ENCODE data around the gene TMEM82. TPM values are rescaled to one million over a fixed set of nuclear protein-coding genes. Genes with fewer than 3 reads are reported as not detected.

TMEM82 gene
- total and polyA plus RNA-seq, 2 experiments from 2014 or later, result 0.42 TPM; not detected in 1

DNA sequence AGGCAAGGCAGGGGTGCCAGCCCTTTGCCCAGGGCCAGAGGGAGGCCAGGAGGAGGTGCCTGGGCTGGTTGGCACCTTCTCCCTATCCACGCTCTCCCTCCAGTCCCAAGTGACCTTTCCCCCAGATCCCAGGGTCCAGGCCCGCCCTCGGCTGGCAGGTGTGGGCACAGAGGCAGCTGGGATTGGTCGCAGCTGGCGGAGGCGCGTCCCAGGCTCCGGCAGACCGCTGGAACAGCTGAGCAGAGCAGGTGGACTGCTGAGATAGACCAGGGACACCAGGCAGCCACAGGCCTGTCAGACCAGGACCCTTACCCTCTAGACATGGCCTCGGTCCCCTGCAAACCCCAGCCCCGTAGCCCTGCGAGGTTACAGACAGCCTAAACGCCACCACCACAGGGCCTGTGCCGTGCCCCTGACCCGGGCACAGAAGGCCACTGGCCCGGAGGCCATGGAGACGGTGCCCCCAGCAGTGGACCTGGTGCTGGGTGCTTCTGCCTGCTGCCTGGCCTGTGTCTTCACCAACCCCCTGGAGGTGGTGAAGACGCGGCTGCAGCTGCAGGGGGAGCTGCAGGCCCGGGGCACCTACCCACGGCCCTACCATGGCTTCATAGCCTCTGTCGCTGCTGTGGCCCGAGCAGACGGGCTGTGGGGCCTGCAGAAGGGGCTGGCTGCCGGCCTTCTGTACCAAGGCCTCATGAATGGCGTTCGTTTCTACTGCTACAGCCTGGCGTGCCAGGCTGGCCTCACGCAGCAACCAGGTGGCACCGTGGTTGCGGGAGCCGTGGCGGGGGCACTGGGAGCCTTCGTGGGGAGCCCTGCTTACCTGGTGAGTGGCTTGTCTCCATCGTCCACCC lies 6.0 kb upstream of the TMEM82 start, which contains the start of gene SLC25A34:
TSS of gene SLC25A34 (plus strand) at position 221 of the 854 bp plus-strand sequence. CDS start at position 449, 228 bp downstream.
- no peaks in the 10 kb centered on the region for H3K9me3 Mint-ChIP-seq
- H3F3A ChIP-seq (replicated peaks; ENCODE audit: low read depth), result 0 out of 2 replicates have a peak, but pooled peaks cover 5% of the 10 kb centered on the region
- H3K4me3 Mint-ChIP-seq, result no peak within 1 kb of the TSS
- no peak within 1 kb of the TSS for H3K27ac ChIP-seq (ENCODE audit: low read depth)
- H3K27me3 ChIP-seq (ENCODE audit: insufficient read depth), result no peaks in the 10 kb centered on the region
- H3K4me2 ChIP-seq, result no peak within 1 kb of the TSS
- H3K36me3 ChIP-seq (ENCODE audit: insufficient read depth), result no peaks in the 10 kb centered on the region
- H3K79me2 ChIP-seq (replicated peaks; ENCODE audit: insufficient read depth), result no peaks in the 10 kb centered on the region
- no peaks in the 10 kb centered on the region for H3K9me2 ChIP-seq (ENCODE audit: insufficient read depth)
- no peak within 1 kb of the TSS for H2AFZ ChIP-seq
- no peaks in the 10 kb centered on the region for H4K20me1 ChIP-seq (replicated peaks; ENCODE audit: insufficient read depth)
- ATAC-seq (peak; percentile 46), DNase-seq (ENCODE audit: low spot score) (peak; percentile 56)
- 0 out of 3 replicates have a peak, but pooled peaks cover 10% of the 10 kb centered on the region for H3K36me3 Mint-ChIP-seq (ENCODE audit: low read depth)
- H3K27ac Mint-ChIP-seq, result no peak within 1 kb of the TSS
- no peak within 1 kb of the TSS for H3K4me3 ChIP-seq
- H3K4me1 ChIP-seq (ENCODE audit: insufficient read depth), result no peaks in the 10 kb centered on the region
- peaks cover 8% of the 10 kb centered on the region for H3K27me3 Mint-ChIP-seq (ENCODE audit: insufficient read depth, low read depth, poor library complexity)
- TF ChIP-seq, protein P1, sequence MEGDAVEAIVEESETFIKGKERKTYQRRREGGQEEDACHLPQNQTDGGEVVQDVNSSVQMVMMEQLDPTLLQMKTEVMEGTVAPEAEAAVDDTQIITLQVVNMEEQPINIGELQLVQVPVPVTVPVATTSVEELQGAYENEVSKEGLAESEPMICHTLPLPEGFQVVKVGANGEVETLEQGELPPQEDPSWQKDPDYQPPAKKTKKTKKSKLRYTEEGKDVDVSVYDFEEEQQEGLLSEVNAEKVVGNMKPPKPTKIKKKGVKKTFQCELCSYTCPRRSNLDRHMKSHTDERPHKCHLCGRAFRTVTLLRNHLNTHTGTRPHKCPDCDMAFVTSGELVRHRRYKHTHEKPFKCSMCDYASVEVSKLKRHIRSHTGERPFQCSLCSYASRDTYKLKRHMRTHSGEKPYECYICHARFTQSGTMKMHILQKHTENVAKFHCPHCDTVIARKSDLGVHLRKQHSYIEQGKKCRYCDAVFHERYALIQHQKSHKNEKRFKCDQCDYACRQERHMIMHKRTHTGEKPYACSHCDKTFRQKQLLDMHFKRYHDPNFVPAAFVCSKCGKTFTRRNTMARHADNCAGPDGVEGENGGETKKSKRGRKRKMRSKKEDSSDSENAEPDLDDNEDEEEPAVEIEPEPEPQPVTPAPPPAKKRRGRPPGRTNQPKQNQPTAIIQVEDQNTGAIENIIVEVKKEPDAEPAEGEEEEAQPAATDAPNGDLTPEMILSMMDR (conservative IDR thresholded peaks at IDR 0.05; ENCODE audit: low read depth in 2 of 2), result peak in 1 of 2 experiments; percentile 40; a peak in 2 of 4 replicates
- no peak for TF ChIP-seq STAT1 (IDR thresholded peaks at IDR 0.05; ENCODE audit: unreplicated experiment)
- peaks cover 6% of the 10 kb centered on the region for H3K4me1 Mint-ChIP-seq

DNA sequence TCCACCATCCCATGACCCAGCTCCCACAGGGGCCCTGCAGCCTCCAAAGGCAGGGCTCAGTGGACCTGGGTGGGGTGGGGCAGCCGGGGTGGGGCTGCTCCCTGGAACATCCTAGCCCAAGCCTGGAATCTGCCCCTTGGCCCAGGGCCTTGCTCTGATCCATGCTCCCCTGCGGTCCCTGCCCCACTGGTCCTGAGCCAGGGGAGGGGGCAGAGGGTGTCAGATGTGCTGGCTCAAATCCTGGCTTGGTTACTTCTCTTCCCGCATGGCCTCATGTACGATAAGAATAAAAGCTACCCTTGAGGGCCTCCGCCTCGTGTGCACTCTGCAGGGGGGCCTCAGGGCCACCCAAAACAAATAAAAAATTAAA lies 5.4 kb upstream of the TMEM82 start:
- no peaks in the 10 kb centered on the region for H3K9me2 ChIP-seq (ENCODE audit: insufficient read depth)
- H3K36me3 Mint-ChIP-seq (ENCODE audit: low read depth), result 0 out of 3 replicates have a peak, but pooled peaks cover 10% of the 10 kb centered on the region
- no peaks in the 10 kb centered on the region for H3K27me3 ChIP-seq (ENCODE audit: insufficient read depth)
- no peaks in the 10 kb centered on the region for H3K9me3 Mint-ChIP-seq
- H3K79me2 ChIP-seq (replicated peaks; ENCODE audit: insufficient read depth), result no peaks in the 10 kb centered on the region
- no peak overlapping the region for H3K4me3 ChIP-seq
- ATAC-seq, result no peak
- H3K4me1 Mint-ChIP-seq, result peaks cover 10% of the 10 kb centered on the region
- no peak overlapping the region for H3K27ac Mint-ChIP-seq
- H3K4me3 Mint-ChIP-seq, result no peak overlapping the region
- 0 out of 2 replicates have a peak, but pooled peaks cover 5% of the 10 kb centered on the region for H3F3A ChIP-seq (replicated peaks; ENCODE audit: low read depth)
- H2AFZ ChIP-seq, result no peak overlapping the region
- H3K27ac ChIP-seq (ENCODE audit: low read depth), result no peak overlapping the region
- H3K4me1 ChIP-seq (ENCODE audit: insufficient read depth), result 0 out of 2 replicates have a peak, but pooled peaks cover 4% of the 10 kb centered on the region
- DNase-seq (ENCODE audit: low spot score), result no peak
- peaks cover 10% of the 10 kb centered on the region for H3K27me3 Mint-ChIP-seq (ENCODE audit: insufficient read depth, low read depth, poor library complexity)
- no peaks in the 10 kb centered on the region for H4K20me1 ChIP-seq (replicated peaks; ENCODE audit: insufficient read depth)
- H3K36me3 ChIP-seq (ENCODE audit: insufficient read depth), result no peaks in the 10 kb centered on the region
- no peak overlapping the region for H3K4me2 ChIP-seq
- TF ChIP-seq ZNF331 (CRISPR knock-in tag; IDR thresholded peaks at IDR 0.05; ENCODE audit: low read depth) (no peak), POLR2AphosphoS5 (IDR thresholded peaks at IDR 0.05; ENCODE audit: low read depth) (no peak), CREB1 (CRISPR knock-in tag; IDR thresholded peaks at IDR 0.05; ENCODE audit: low read depth) (no peak), EZH2phosphoT487 (IDR thresholded peaks at IDR 0.05; ENCODE audit: unreplicated experiment) (no peak), JUNB (IDR thresholded peaks at IDR 0.05; ENCODE audit: unreplicated experiment) (no peak), NANOG (IDR thresholded peaks at IDR 0.05; ENCODE audit: borderline replicate concordance) (no peak)

All from GM23338 (cell line).